ENCODE data around the gene GRID2IP.

DNA sequence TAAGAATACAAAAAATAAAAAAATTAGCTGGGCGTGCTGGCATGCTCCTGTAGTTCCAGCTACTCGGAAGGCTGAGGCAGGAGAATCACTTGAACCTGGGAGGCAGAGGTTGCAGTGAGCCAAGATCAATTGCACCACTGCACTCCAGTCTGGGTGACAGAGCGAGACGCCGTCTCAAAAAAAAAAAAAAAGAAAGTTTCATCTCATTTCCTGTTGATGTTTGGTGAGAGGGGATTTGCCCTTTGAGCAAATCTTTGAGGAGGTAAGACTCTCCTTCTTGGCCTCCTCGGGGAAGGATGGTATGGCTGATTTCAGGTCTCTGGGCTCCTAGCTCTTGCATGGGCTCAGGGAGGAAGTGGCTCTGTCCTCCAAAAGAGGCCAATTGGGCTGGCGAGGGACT is 3.6 kb upstream of the GRID2IP start:
- TF ChIP-seq, protein P1, sequence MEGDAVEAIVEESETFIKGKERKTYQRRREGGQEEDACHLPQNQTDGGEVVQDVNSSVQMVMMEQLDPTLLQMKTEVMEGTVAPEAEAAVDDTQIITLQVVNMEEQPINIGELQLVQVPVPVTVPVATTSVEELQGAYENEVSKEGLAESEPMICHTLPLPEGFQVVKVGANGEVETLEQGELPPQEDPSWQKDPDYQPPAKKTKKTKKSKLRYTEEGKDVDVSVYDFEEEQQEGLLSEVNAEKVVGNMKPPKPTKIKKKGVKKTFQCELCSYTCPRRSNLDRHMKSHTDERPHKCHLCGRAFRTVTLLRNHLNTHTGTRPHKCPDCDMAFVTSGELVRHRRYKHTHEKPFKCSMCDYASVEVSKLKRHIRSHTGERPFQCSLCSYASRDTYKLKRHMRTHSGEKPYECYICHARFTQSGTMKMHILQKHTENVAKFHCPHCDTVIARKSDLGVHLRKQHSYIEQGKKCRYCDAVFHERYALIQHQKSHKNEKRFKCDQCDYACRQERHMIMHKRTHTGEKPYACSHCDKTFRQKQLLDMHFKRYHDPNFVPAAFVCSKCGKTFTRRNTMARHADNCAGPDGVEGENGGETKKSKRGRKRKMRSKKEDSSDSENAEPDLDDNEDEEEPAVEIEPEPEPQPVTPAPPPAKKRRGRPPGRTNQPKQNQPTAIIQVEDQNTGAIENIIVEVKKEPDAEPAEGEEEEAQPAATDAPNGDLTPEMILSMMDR (optimal IDR thresholded peaks at IDR 0.05 in 1 of 3, IDR thresholded peaks at IDR 0.05 in 1 of 3, conservative IDR thresholded peaks at IDR 0.05 in 1 of 3; ENCODE audit: extremely low read depth in 1 of 3, insufficient read depth in 2 of 3, low read length in 3 of 3) = no peak
- TF ChIP-seq EZH2 (IDR thresholded peaks at IDR 0.05; ENCODE audit: low read length) = no peak

All from keratinocyte (primary cell).